ENCODE measurements around the gene ITPRID2. TPM values are rescaled to one million over a fixed set of nuclear protein-coding genes. Genes with fewer than 3 reads are reported as not detected.

ITPRID2 gene
- polyA plus RNA-seq, 1 donor from 2014 or later = 3.7 TPM

Other genes with a start within 250 kb of the ITPRID2 start
- gene CERKL, start 234.6 kb upstream of the ITPRID2 start, polyA plus RNA-seq = 13.0 TPM
- not detected for gene NEUROD1, start 211.2 kb upstream of the ITPRID2 start, polyA plus RNA-seq
- gene PPP1R1C, start 94.1 kb downstream of the ITPRID2 start, polyA plus RNA-seq = not detected